ENCODE results near the gene ADRA2A. TPM values are rescaled to one million over a fixed set of nuclear protein-coding genes. Genes with fewer than 3 reads are reported as not detected.

Gene ADRA2A
- total RNA-seq, 1 donor from 2014 or later, result 1.5 TPM

DNA sequence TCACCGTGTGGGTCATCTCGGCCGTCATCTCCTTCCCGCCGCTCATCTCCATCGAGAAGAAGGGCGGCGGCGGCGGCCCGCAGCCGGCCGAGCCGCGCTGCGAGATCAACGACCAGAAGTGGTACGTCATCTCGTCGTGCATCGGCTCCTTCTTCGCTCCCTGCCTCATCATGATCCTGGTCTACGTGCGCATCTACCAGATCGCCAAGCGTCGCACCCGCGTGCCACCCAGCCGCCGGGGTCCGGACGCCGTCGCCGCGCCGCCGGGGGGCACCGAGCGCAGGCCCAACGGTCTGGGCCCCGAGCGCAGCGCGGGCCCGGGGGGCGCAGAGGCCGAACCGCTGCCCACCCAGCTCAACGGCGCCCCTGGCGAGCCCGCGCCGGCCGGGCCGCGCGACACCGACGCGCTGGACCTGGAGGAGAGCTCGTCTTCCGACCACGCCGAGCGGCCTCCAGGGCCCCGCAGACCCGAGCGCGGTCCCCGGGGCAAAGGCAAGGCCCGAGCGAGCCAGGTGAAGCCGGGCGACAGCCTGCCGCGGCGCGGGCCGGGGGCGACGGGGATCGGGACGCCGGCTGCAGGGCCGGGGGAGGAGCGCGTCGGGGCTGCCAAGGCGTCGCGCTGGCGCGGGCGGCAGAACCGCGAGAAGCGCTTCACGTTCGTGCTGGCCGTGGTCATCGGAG, 1.8 kb downstream of the ADRA2A start:
- H3K9me3 Mint-ChIP-seq (ENCODE audit: unreplicated experiment), result no peaks in the 10 kb centered on the region
- peaks cover 5% of the 10 kb centered on the region for H3K36me3 Mint-ChIP-seq (ENCODE audit: low read depth, unreplicated experiment)
- H3K27ac Mint-ChIP-seq (ENCODE audit: unreplicated experiment), result no peak overlapping the region
- peaks cover 6% of the 10 kb centered on the region for H3K4me1 Mint-ChIP-seq (ENCODE audit: unreplicated experiment)
- H3K4me3 Mint-ChIP-seq (ENCODE audit: unreplicated experiment), result peak overlapping the region; percentile 82
- peaks cover 12% of the 10 kb centered on the region for H3K27me3 Mint-ChIP-seq (ENCODE audit: unreplicated experiment)
- peak; percentile 16 for DNase-seq (ENCODE audit: low spot score)
- TF ChIP-seq, protein P1, sequence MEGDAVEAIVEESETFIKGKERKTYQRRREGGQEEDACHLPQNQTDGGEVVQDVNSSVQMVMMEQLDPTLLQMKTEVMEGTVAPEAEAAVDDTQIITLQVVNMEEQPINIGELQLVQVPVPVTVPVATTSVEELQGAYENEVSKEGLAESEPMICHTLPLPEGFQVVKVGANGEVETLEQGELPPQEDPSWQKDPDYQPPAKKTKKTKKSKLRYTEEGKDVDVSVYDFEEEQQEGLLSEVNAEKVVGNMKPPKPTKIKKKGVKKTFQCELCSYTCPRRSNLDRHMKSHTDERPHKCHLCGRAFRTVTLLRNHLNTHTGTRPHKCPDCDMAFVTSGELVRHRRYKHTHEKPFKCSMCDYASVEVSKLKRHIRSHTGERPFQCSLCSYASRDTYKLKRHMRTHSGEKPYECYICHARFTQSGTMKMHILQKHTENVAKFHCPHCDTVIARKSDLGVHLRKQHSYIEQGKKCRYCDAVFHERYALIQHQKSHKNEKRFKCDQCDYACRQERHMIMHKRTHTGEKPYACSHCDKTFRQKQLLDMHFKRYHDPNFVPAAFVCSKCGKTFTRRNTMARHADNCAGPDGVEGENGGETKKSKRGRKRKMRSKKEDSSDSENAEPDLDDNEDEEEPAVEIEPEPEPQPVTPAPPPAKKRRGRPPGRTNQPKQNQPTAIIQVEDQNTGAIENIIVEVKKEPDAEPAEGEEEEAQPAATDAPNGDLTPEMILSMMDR (IDR thresholded peaks at IDR 0.05; ENCODE audit: unreplicated experiment), result no peak

DNA sequence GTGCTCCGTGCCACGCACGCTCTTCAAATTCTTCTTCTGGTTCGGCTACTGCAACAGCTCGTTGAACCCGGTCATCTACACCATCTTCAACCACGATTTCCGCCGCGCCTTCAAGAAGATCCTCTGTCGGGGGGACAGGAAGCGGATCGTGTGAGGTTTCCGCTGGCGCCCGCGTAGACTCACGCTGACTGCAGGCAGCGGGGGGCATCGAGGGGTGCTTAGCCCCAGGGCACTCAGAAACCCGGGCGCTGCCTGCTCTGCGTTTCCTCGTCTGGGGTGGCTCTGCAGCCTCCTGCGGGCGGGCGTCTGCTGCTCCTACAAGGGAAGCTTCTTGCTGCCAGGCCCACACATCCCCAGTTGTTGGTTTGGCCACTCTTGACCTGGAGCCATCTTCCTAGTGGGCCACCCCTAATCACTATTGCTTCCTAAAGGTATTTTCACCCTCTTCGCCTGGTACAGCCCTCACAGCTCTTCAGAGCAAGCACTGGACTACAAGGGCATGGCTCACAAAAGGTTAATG, 2.5 kb downstream of the ADRA2A start:
- Mint-ChIP-seq H3K4me1 (ENCODE audit: unreplicated experiment) (peaks cover 6% of the 10 kb centered on the region), H3K36me3 (ENCODE audit: low read depth, unreplicated experiment) (peaks cover 5% of the 10 kb centered on the region), H3K27ac (ENCODE audit: unreplicated experiment) (no peak overlapping the region), H3K27me3 (ENCODE audit: unreplicated experiment) (peaks cover 12% of the 10 kb centered on the region), H3K9me3 (ENCODE audit: unreplicated experiment) (no peaks in the 10 kb centered on the region), H3K4me3 (ENCODE audit: unreplicated experiment) (peak overlapping the region; percentile 82)
- DNase-seq (ENCODE audit: low spot score), result no peak
- TF ChIP-seq, protein P1 (IDR thresholded peaks at IDR 0.05; ENCODE audit: unreplicated experiment), result no peak

DNA sequence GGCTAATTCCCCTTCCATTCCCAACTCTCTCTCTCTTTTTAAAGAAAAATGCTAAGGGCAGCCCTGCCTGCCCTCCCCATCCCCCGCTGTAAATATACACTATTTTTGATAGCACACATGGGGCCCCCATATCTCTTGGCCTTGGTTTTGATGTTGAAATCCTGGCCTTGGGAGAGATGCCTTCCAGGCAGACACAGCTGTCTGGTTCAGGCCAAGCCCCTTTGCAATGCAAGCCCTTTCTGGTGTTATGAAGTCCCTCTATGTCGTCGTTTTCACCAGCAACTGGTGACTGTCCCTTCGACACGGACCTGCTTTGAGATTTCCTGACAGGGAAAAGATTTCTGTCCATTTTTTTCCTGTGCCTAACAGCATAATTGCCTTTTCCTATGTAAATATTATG, 3.0 kb downstream of the ADRA2A start:
- TF ChIP-seq, protein P1 (IDR thresholded peaks at IDR 0.05; ENCODE audit: unreplicated experiment), result no peak
- Mint-ChIP-seq H3K36me3 (ENCODE audit: low read depth, unreplicated experiment) (peaks cover 5% of the 10 kb centered on the region), H3K27me3 (ENCODE audit: unreplicated experiment) (peaks cover 12% of the 10 kb centered on the region), H3K4me1 (ENCODE audit: unreplicated experiment) (peaks cover 6% of the 10 kb centered on the region), H3K27ac (ENCODE audit: unreplicated experiment) (no peak overlapping the region), H3K9me3 (ENCODE audit: unreplicated experiment) (no peaks in the 10 kb centered on the region), H3K4me3 (ENCODE audit: unreplicated experiment) (peak overlapping the region; percentile 56)
- DNase-seq (ENCODE audit: low spot score), result no peak

DNA sequence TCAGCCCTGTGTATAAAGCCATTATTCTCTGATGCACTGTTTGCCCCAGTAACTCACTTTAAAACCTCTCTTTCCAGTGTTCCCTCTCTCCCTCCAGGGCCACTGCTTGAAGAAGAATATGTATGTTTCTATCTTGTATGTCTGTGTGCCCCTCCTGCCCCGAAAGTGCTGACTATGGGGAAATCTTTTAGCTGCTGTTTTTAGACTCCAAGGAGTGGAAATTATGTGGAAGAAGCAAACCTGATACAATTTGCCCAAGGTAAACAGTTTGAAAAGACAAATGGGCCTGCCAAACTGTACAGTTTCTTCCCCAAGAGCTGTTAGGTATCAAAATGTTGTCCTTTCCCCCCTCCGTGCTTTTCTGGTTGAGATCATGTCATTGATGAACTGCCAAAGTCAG, 3.4 kb downstream of the ADRA2A start:
- Mint-ChIP-seq H3K4me3 (ENCODE audit: unreplicated experiment) (peak overlapping the region; percentile 56), H3K27me3 (ENCODE audit: unreplicated experiment) (peaks cover 12% of the 10 kb centered on the region), H3K27ac (ENCODE audit: unreplicated experiment) (no peak overlapping the region), H3K36me3 (ENCODE audit: low read depth, unreplicated experiment) (peaks cover 5% of the 10 kb centered on the region), H3K4me1 (ENCODE audit: unreplicated experiment) (peaks cover 6% of the 10 kb centered on the region), H3K9me3 (ENCODE audit: unreplicated experiment) (no peaks in the 10 kb centered on the region)
- TF ChIP-seq, protein P1 (IDR thresholded peaks at IDR 0.05; ENCODE audit: unreplicated experiment), result no peak
- DNase-seq (ENCODE audit: low spot score), result no peak

DNA sequence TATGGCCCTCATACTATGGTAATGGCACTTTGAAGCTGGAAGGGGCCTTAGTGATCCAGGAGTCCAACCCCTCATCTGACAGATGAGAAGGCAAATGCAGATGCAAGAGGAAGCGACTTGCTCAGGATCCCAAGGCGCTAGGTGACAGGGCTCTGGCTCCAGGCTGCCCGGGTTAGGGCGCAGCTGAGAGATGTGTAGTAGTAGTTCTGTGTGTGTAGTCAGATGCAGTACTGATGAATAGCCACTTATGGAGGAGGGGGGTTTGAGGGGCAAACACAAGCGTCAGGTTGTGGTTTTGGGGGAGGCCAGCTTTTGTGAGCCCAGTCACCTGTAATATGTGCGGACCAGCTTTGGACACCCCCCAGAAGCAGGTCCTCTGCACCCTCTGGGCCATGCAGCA, 4.8 kb downstream of the ADRA2A start:
- H3K27ac Mint-ChIP-seq (ENCODE audit: unreplicated experiment), result no peak overlapping the region
- H3K9me3 Mint-ChIP-seq (ENCODE audit: unreplicated experiment), result no peaks in the 10 kb centered on the region
- H3K4me1 Mint-ChIP-seq (ENCODE audit: unreplicated experiment), result peaks cover 6% of the 10 kb centered on the region
- no peak for DNase-seq (ENCODE audit: low spot score)
- H3K4me3 Mint-ChIP-seq (ENCODE audit: unreplicated experiment), result no peak overlapping the region
- TF ChIP-seq, protein P1 (IDR thresholded peaks at IDR 0.05; ENCODE audit: unreplicated experiment), result no peak
- H3K27me3 Mint-ChIP-seq (ENCODE audit: unreplicated experiment), result peaks cover 12% of the 10 kb centered on the region
- H3K36me3 Mint-ChIP-seq (ENCODE audit: low read depth, unreplicated experiment), result peaks cover 5% of the 10 kb centered on the region

Data from endothelial cell (in vitro differentiated cells).